ENCODE measurements around the gene CD82.

CD82 gene

DNA sequence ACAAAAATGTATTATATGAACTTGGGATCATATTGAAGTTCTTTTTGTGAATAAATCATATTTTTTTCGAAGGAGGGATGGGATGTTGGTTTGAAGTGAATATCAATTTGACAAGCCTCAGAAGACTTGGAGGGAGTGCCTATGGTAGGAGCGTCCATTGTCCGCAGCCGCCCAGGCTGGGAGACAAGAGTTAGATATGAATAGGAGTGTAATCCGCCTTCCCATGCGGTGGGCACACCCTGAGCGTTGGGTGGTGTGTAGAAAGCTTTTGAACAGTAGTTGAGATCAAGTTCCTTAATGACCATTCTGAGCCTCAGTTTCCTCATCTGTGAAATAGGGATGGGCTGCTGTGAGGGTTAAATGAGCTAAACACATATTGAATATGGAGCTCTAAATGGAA lies 7.0 kb downstream of the CD82 start:
- in situ Hi-C loops (cut with MboI; ENCODE audit: low sequenced_read_pairs): loop anchor here (5.0 kb wide), 1 partner anchor 35 kb away; no protein-coding TSS in a partner anchor

DNA sequence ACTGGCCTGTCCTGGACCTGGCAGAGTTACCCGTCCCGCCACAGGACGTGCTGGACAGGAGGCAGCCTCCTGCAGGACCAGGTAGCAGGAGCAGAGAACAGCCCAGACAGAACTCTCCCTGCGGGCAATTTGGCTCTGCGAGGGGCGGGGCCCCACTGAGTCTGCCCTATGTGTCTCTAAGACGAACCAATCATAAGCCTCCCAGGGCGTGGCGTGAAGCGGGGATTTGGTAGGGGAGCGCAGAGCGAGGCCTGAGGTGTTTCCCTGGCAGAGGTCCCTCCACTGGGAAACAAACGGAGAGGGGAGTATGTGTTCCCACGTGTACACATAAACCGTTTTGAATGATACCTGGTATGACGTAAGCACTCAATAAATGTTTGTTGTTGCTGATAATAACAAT lies 7.4 kb downstream of the CD82 start:
- in situ Hi-C loops (cut with MboI; ENCODE audit: low sequenced_read_pairs): loop anchor here (5.0 kb wide), 1 partner anchor 34 kb away; no protein-coding TSS in a partner anchor

DNA sequence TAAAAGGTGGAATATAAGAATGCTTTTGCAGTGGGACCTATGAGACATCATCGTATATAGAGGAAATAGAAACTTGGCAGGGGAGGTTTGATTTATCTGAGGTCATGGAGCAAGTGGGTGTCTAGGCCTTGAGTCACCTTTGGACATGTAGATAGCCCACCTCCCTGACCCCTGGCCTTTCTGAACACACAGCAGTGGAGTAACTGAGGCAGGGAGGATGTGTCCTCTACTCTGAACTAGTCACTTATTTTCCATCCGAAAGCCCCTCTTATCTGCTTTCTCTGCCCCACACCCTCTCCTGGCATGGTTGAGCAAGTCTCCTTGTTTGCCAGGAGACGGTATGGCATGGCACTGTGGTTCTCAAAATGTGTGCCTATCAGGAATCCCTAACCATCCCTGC lies 7.9 kb downstream of the CD82 start:
- in situ Hi-C loops (cut with MboI; ENCODE audit: low sequenced_read_pairs): loop anchor here (5.0 kb wide), 1 partner anchor 34 kb away; no protein-coding TSS in a partner anchor

DNA sequence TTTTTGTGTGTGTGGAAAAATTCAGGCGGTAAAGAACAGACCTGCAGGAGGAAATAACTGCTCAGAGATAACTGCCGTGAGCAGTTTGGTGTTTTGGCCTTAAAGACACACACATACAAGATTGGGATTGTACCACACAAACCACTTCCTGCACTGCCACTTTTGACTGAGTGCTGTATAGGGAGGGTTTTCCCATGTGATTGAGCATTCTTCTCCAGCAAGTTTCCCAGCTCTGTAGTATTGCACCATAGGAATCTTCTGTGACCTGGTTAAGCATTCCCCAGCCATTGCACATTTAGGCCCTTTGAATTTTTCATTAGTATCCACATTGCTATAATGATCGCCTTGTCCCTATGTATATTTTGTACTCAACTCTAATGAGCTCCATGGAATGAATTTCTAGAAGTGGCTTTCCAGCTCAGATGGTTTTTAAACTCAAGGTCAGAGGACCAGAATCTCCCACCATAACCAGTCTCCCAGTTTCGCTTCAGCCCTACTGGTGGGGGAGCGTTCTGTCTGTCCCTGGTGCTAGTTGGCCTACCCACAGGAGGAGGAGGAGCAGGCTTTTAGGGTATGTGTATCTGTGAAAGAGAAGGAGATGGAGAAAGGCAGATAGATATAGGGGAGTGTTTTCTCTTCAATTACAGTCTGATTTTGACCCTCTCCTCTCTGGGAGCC lies 9.3 kb downstream of the CD82 start:
- in situ Hi-C loops (cut with MboI; ENCODE audit: low sequenced_read_pairs): loop anchor here (5.0 kb wide), 1 partner anchor 33 kb away; no protein-coding TSS in a partner anchor

DNA sequence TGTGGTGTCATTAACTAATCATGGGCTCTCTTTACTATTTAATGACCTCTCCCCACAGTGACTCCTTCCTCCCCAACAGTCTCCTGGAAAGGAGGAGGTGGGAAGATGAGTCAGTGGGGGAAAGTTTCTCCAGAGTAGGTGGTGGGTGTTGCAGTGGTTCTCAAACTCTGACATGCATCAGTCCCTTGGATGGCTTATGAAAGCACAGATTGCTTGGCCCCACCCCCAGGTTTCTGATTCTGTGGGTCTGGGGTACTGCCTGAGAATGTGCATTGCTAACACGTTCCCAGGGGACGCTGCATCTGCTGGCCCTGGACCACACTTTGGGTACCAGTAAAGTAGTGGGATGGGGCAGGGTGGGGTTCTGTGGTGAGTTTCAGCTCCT lies 9.8 kb downstream of the CD82 start:
- in situ Hi-C loops (cut with MboI; ENCODE audit: low sequenced_read_pairs): no loop called here

DNA sequence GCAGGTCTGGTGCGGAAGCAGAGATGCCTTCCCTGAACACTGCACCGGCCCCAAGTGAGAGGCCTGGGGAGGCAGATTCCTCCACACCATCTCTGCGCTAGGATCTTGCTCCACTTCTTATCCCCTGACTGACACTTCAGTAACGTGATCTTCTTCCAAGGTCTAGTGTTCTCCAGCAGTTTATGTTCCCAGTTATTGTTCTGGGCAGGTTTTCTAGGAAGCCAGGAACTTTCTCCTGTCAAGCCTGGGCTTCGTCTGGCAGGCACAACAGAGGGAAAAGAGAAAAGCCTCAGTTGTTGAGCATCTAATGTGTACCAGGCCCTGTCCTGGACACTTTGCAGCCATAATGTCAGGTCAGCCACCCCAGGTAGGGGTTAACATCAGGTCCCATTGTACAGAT lies 10.5 kb downstream of the CD82 start:
- in situ Hi-C loops (cut with MboI; ENCODE audit: low sequenced_read_pairs): no loop called here

DNA sequence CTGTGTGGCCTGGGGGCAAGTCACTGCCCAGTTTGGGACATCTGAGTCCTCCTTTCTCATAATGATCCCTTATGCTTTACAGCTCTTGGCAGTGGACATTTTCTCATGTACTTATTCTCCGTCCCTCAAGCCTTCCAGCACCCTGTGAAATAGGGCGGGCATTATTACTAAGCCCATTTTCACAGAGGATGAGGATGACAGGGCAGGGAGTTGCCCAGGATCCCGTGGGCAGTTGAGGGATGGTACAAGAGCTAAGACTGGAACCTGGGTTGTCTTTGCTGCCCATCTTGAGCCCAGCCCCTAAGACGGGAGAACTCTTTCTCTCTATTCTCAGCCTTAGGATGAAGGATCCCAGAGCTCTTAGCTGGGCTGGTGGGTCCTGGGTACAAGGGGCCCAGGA lies 11.2 kb downstream of the CD82 start:
- in situ Hi-C loops (cut with MboI; ENCODE audit: low sequenced_read_pairs): no loop called here

DNA sequence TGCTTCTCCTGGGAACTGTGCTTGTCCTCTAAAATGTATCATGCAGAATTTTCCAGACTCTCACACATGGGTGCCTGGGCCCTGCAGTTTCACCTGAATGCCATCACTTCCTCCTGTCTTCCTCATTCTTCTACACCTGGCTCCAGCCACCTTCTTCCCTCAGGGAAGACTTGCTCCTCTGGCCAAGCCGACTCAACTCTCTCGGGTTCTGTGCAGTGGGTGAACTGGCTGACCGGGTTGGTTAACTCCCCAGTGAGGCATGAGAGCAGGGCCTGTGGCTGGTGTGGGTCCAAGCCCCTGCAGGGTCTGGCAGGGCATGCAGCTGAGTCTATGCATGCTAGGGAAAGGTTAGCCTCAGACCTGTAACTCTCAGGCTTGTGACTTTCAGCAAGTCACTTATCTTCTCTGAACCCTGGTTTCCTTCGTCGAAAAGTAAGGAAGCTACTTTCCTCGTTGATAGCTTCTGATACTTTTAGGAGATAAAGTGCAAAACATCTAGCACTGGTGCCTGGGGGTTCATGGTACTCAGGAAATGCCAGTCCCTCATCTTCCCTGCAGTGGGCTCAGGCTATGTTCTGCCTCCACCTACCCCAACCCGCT lies 11.9 kb downstream of the CD82 start:
- in situ Hi-C loops (cut with MboI; ENCODE audit: low sequenced_read_pairs): no loop called here

DNA sequence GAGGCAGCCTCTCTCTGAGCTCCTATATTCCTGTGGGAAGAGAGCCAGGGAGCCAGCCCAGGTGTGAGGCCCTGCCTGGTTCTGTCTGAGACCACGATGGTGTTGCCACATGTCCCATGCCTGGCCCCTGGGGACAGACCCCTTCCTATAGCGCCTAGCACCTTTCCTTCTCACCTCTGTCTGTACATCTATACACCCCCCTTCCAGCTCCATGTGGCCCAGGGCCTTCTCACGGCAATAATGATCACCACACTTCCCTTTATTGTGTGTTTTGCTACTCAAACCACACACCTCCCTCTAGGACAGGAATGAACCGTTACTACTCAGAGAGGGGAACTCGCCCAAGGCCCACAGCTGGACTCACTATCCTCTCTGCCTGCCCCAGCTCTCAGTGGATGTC lies 12.8 kb downstream of the CD82 start:
- in situ Hi-C loops (cut with MboI; ENCODE audit: low sequenced_read_pairs): no loop called here

DNA sequence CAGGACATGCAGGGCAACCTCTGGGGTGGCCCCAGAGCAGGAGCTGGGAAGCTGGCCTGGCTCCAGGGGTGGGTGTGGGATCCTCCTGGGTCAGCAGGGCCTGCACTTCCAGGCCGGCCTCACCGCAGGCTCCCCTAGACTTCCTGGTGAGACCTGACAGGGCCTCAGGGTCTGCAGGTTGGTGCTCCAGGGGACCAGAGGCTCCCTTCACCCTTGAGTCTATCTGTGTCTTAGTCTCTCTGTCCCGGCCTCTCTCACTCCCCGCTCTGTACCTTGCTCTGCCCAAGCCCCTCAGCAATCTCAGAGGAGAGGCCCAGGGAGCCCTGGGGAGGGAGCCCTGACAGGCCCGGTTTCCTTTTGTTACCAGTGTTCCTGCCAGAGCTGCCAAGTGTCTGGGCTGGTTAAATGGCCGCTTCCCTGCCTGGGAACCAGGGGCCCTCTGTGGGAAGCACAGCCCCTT lies 13.9 kb downstream of the CD82 start:
- in situ Hi-C loops (cut with MboI; ENCODE audit: low sequenced_read_pairs): no loop called here

DNA sequence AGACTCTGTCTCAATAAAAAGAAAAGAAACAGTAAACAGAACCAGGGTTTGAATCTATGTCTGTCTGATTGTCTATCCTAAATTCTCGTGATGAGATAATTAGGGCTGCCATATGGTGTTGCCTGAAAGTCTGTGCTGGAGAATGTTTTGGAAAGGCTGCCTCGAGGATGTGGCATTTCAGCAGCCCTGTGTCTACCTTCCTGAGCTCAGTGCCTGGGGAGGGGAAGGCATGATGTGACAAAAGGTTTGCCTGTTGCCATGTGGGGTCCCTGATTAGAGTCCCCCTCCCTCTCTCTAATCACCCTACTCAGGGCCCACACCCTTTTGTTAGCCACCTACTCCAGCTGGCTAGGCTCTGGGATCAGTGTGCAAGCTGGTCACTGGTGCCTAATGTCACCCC lies 15.2 kb downstream of the CD82 start:
- in situ Hi-C loops (cut with MboI; ENCODE audit: low sequenced_read_pairs): no loop called here

DNA sequence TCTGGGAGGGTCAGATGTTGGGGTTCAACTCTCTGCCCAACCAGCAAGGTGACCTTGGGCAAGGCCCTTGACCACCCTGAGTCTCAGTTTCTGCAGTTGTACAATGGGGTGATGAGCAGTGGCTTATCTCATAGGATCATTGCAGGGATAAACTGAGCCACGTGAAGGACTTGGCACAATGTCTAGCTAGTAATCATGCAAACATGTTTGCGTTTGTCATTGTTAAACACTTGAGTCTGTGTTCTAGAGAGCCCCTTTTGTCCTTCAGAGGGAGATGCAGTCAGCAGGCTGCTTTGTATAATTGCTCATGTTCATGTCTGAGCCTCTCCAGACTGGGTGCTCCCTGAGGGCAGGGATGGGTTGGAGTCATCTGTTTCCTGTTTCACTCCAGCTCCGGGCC lies 15.8 kb downstream of the CD82 start:
- in situ Hi-C loops (cut with MboI; ENCODE audit: low sequenced_read_pairs): no loop called here

DNA sequence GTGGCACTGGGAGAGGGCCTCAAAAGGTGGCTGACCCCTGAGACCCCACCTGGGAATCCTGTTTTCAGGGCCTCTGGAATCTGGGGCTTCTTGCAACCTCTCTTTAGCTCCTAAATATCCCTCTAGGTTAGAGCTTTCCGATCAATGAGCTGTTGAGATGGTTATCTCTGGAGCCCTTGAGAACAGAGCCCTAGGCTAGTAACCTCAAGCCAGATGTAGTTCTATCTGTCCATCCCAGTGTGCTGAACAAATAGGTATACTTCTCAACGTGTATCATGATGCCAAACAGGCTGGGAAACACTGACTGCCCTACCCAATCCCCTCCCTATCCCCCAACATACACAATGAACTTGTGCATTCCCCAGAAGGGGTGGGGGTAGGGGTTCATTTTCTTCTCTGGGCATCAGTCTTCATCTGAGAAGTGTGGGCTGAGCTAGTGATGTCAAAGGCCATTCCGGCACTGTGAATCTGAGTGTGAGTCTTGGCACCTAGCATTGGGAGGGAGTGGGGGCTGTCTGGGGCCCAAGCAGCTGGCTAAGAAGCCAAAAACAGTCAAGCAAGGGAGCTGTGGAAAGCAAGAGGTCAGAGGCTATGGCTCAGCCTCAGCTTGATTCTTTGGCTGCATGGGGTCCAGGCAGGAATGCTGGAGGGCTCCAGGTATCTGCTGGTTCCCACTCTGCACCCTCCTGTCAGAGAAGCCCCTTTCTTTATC lies 17.3 kb downstream of the CD82 start:
- in situ Hi-C loops (cut with MboI; ENCODE audit: low sequenced_read_pairs): no loop called here

DNA sequence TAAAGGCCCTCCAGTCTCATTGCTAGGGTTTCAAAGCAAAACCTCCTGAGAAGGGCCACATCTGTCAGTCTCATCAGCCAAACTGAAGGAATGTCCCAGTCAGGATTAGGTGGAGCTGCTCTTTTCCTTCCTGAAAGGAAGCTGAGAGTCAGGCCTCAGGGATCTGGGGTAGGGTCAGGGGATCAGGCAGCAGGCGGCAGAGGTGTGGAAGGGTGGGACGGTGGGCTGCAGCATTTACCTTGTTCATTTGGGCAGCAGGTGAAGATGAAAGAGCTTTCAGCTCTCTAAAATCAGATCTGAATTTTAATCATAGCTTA lies 17.8 kb downstream of the CD82 start:
- in situ Hi-C loops (cut with MboI; ENCODE audit: low sequenced_read_pairs): no loop called here

DNA sequence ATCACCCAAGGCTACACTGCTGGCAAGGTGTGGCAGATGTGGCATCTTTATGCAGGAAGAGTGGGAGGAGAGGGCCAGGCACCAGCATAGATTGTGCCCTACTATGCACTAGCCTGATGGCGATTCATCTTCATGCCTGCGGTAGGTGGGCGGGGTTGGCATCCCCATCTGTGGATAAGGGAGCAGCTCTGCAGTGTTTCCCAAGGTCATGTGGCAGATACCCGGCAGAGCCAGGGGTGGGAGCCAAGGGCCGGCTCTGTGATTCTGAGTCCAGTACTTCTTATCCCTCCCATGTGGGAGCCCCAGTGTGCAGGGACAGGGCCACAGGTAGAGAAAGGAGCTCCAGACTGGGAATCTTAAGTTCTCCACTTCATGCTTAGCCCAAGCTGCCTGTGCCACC lies 20.0 kb downstream of the CD82 start:
- in situ Hi-C loops (cut with MboI; ENCODE audit: low sequenced_read_pairs): no loop called here

DNA sequence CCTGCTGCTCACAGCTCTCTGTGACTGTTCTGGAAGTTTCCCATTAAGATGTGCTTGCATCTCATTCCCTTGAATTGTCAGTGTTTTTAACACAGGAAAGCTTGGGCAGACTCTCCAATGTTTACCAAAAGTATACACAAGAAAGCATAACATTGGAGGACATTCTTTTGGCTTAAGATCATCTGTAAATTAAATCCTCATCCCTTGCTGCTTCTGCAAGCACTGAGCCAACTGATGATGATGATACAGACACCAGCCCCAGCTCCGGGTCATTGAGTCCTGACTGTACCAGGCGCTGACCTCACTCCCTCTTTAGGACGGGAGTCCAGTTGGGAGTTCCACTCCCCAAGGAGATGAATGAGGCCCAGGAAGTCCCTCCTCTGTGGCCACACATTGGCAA lies 23.8 kb downstream of the CD82 start:
- in situ Hi-C loops (cut with MboI; ENCODE audit: low sequenced_read_pairs): no loop called here

DNA sequence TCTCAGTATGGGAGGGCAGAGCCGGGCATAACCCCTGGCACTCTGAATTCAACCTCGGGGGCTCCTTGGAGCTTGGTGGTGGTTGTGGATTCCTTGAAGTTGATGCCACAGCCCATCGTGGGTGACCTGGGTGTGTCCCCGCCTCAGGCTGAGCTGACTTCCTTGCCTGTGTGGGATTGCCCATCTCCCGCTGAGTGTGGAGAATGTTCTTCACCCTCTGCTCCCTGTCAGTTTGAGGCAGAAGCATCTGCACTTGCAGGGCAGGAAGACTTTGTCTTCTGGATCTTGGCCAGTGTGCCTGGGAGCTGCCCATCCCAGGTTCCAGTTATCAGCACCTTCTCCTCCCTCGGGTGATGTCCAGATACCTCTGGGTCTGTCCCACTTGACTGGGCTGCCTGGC lies 25.3 kb downstream of the CD82 start:
- in situ Hi-C loops (cut with MboI; ENCODE audit: low sequenced_read_pairs): no loop called here

DNA sequence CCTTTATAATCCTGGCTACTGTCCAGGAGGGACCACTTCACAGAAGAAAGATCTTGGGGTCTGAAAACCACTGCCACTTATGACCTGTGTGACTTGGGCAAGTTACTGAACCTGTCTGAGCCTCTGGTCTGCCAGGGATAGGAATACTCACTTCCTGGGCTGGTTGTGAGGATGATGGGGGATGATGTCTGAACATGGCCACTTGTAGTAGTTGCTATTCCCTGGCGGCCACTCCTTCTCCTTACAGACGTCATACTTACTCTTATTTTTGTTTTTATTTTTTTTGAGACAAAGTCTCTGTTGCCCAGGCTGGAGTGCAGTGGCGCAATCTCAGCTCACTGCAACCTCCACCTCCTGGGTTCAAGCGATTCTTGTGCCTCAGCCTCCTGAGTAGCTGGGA lies 26.1 kb downstream of the CD82 start:
- in situ Hi-C loops (cut with MboI; ENCODE audit: low sequenced_read_pairs): no loop called here

DNA sequence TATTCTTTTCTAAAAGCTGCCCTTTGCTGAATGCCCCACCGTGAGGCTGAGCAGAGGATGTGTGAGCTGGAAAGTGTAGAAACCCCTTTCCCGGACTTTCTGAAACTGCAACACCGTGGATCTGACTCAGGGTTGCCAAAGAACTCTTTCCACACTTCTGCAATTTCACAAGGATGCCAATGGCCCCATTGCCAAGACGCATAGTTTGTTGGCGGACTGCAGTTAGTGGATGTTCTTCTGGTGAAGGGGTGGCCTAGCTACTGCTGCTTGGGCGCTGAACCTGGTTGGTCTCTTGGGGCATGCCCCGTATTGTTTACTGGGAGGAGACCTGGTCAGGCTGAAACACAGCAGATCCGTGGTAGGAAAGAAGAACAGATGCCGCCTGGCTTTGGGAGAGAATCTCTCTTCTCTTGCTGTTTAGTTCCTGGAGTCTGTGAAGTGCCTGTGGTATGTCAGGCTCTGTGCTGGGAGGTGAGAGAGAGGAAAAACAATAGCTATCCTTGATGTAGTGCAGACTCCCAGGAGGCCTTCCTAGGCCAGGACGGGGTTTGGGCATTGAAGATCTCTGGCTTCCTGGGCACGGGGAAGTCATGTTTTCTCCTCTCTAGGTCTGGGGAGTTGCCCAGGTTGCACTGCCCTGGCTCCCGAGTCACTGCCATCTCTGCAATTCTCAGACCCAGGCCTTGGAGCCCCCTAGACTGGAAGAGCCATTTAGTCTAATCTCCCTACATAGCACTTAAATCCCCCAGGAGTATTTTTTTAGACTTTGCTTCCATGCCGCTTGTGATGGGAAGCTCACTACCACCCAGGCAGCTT lies 26.9 kb downstream of the CD82 start:
- in situ Hi-C loops (cut with MboI; ENCODE audit: low sequenced_read_pairs): no loop called here

DNA sequence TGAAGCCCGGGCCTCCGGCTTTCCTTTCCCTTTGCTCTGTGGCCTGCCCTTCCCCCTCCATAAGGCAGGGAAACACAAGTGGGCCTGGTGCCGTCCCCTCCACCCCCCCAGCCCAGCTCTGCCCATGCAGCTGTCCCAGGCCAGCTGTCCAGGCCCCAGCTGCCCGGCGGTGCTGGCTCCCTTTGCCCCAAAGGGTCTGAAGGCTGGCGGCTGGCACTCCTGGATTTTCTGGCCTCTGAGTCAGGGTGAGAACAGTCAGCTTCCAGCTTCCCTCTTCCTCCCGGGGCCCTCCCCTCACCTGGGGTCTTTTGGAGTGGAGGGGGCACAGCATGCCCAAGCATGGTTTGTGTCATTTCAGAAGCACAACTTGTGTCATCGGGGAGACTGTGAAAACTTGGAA lies 27.8 kb downstream of the CD82 start:
- in situ Hi-C loops (cut with MboI; ENCODE audit: low sequenced_read_pairs): no loop called here

DNA sequence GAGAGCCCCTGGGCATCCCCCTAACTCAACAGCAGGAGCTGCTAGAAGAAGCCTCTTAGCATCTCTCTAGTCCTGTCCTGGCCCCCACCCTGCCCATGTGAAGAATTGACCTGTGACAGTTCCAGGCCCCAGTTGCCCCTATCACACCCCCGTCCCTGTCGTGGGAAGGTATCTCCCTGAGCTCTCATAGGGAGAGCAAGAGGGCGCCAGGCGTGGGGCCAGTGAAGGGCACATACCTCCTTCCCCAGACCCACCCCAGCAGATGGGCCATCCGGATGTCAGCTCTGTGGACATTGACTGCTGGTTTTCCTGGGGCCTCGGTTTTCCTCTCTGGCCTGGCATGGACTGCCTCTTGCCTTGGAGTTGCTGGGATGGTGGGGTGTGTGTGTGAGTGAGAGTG lies 29.5 kb downstream of the CD82 start:
- in situ Hi-C loops (cut with MboI; ENCODE audit: low sequenced_read_pairs): no loop called here
